SK-N-SH treated with all-trans-retinoic acid at 6 μM for 48 hours (cell line): Measurements from ENCODE around the gene RPL23.

Experiments
- ATAC-seq: fragments of 200-7000 bp; cut with Tn5 transposase; 3 replicates; pipeline ENCODE4 v1.9.1; 2020; ENCODE audit warnings: mild to moderate bottlenecking, moderate library complexity
- ARNTL ChIP-seq: fragments of 450-650 bp; formaldehyde crosslinking; IDR thresholded peaks from 2 replicates; pipeline ENCODE4 v1.5.0; 2020; ENCODE audit warnings: low read depth, mild to moderate bottlenecking, moderate library complexity, borderline replicate concordance
- BACH2 ChIP-seq: fragments of 250-450 bp; sonication (Bioruptor Pico); IDR thresholded peaks from 2 replicates; pipeline ENCODE4 v1.9.0; 2021; ENCODE audit warnings: mild to moderate bottlenecking, borderline replicate concordance
- CREB5 ChIP-seq: fragments of 250-450 bp; sonication (Bioruptor Pico); IDR thresholded peaks from 2 replicates; pipeline ENCODE4 v1.5.1; 2020; ENCODE audit warnings: low read depth, mild to moderate bottlenecking, moderate library complexity
- CSDC2 ChIP-seq: fragments of 250-450 bp; sonication (Bioruptor Pico); IDR thresholded peaks from 2 replicates; pipeline ENCODE4 v1.5.0; 2020; ENCODE audit warnings: mild to moderate bottlenecking, moderate library complexity
- CSRNP3 ChIP-seq: fragments of 250-450 bp; sonication (Bioruptor Pico); IDR thresholded peaks from 2 replicates; pipeline ENCODE4 v1.5.1; 2021; ENCODE audit warnings: mild to moderate bottlenecking, moderate library complexity
- ESRRG ChIP-seq: fragments of 250-450 bp; sonication (Bioruptor Pico); IDR thresholded peaks from 2 replicates; pipeline ENCODE4 v1.6.1; 2021; ENCODE audit warnings: mild to moderate bottlenecking
- GLIS3 ChIP-seq: fragments of 250-450 bp; sonication (Bioruptor Pico); IDR thresholded peaks from 2 replicates; pipeline ENCODE4 v1.5.0; 2020; ENCODE audit warnings: mild to moderate bottlenecking, moderate library complexity
- ISL1 ChIP-seq: fragments of 250-450 bp; sonication (Bioruptor Pico); IDR thresholded peaks from 2 replicates; pipeline ENCODE4 v2.1.2; 2022; ENCODE audit warnings: mild to moderate bottlenecking, moderate library complexity
- OSR1 ChIP-seq: fragments of 250-450 bp; sonication (Bioruptor Pico); IDR thresholded peaks from 2 replicates; pipeline ENCODE4 v1.8.0; 2022; ENCODE audit warnings: moderate library complexity, mild to moderate bottlenecking, inconsistent platforms
- PATZ1 ChIP-seq: fragments of 250-450 bp; sonication (Bioruptor Pico); IDR thresholded peaks from 2 replicates; pipeline ENCODE4 v1.8.0; 2020; ENCODE audit warnings: mild to moderate bottlenecking, moderate library complexity, borderline replicate concordance
- PPARA ChIP-seq: fragments of 250-450 bp; sonication (Bioruptor Pico); IDR thresholded peaks from 2 replicates; pipeline ENCODE4 v1.5.0; 2020; ENCODE audit warnings: mild to moderate bottlenecking, borderline replicate concordance
- RARB ChIP-seq: fragments of 250-450 bp; sonication (Bioruptor Pico); IDR thresholded peaks from 2 replicates; pipeline ENCODE4 v1.8.0; 2021; ENCODE audit warnings: mild to moderate bottlenecking, moderate library complexity
- SNAI2 ChIP-seq: fragments of 250-450 bp; sonication (Bioruptor Pico); IDR thresholded peaks from 2 replicates; pipeline ENCODE4 v1.5.0; 2020; ENCODE audit warnings: mild to moderate bottlenecking, moderate library complexity
- TCF4 ChIP-seq: fragments of 250-450 bp; sonication (Bioruptor Pico); IDR thresholded peaks from 2 replicates; pipeline ENCODE4 v1.8.0; 2021; ENCODE audit warnings: mild to moderate bottlenecking, moderate library complexity, borderline replicate concordance
- TOX ChIP-seq: fragments of 250-450 bp; sonication (Bioruptor Pico); IDR thresholded peaks from 2 replicates; pipeline ENCODE4 v1.8.0; 2021; ENCODE audit warnings: mild to moderate bottlenecking, moderate library complexity, borderline replicate concordance
- TSHZ2 ChIP-seq: fragments of 250-450 bp; sonication (Bioruptor Pico); IDR thresholded peaks from 2 replicates; pipeline ENCODE4 v1.5.0; 2020; ENCODE audit warnings: mild to moderate bottlenecking, moderate library complexity
- ZC3H10 ChIP-seq: fragments of 250-450 bp; sonication (Bioruptor Pico); IDR thresholded peaks from 2 replicates; pipeline ENCODE4 v1.5.1; 2021; ENCODE audit warnings: mild to moderate bottlenecking, moderate library complexity
- ZFP3 ChIP-seq: fragments of 250-450 bp; sonication (Bioruptor Pico); IDR thresholded peaks from 2 replicates; pipeline ENCODE4 v1.5.0; 2020; ENCODE audit warnings: mild to moderate bottlenecking, moderate library complexity
- ZFP30 ChIP-seq: fragments of 450-650 bp; formaldehyde crosslinking; IDR thresholded peaks from 2 replicates; pipeline ENCODE4 v1.5.0; 2022; ENCODE audit warnings: mild to moderate bottlenecking, moderate library complexity
- ZNF565 ChIP-seq: fragments of 450-650 bp; formaldehyde crosslinking; conservative IDR thresholded peaks from 2 replicates; pipeline ENCODE4 v1.5.0; 2020; ENCODE audit warnings: low read depth, mild to moderate bottlenecking, moderate library complexity
- ZNF70 ChIP-seq: fragments of 450-650 bp; formaldehyde crosslinking; IDR thresholded peaks from 2 replicates; pipeline ENCODE4 v1.5.0; 2020; ENCODE audit warnings: mild to moderate bottlenecking, moderate library complexity

The RPL23 gene

GRCh38 chr17:38873640-38874380 lies 20.3 kb upstream of the RPL23 start:
- TF ChIP-seq PATZ1 (CRISPR knock-in tag) = no peak
- TF ChIP-seq ZC3H10 (CRISPR knock-in tag) = no peak
- no peak for TF ChIP-seq RARB
- TF ChIP-seq ESRRG (CRISPR knock-in tag) = no peak
- no peak for TF ChIP-seq TOX (CRISPR knock-in tag)
- no peak for TF ChIP-seq ZFP30 (CRISPR knock-in tag)
- TF ChIP-seq CSDC2 (CRISPR knock-in tag) = no peak
- no peak for TF ChIP-seq SNAI2 (CRISPR knock-in tag)
- TF ChIP-seq ISL1 = no peak
- TF ChIP-seq OSR1 (CRISPR knock-in tag) = no peak
- TF ChIP-seq GLIS3 (CRISPR knock-in tag) = no peak
- TF ChIP-seq TCF4 = no peak
- no peak for TF ChIP-seq PPARA (CRISPR knock-in tag)
- TF ChIP-seq ZNF70 (CRISPR knock-in tag) = no peak
- no peak for TF ChIP-seq CREB5
- no peak for TF ChIP-seq ARNTL
- no peak for TF ChIP-seq ZNF565 (CRISPR knock-in tag)
- no peak for TF ChIP-seq BACH2 (CRISPR knock-in tag)
- no peak for ATAC-seq

GRCh38 chr17:38872671-38873385 lies 19.3 kb upstream of the RPL23 start:
- no peak for TF ChIP-seq ZNF70 (CRISPR knock-in tag)
- no peak for TF ChIP-seq SNAI2 (CRISPR knock-in tag)
- no peak for TF ChIP-seq ISL1
- no peak for TF ChIP-seq TSHZ2 (CRISPR knock-in tag)
- no peak for TF ChIP-seq TCF4
- no peak for TF ChIP-seq CREB5
- TF ChIP-seq ZFP30 (CRISPR knock-in tag) = no peak
- no peak for TF ChIP-seq PPARA (CRISPR knock-in tag)
- TF ChIP-seq RARB = no peak
- no peak for TF ChIP-seq CSDC2 (CRISPR knock-in tag)
- no peak for TF ChIP-seq ZFP3 (CRISPR knock-in tag)
- ATAC-seq = no peak

- ATAC-seq = no peak
- TF ChIP-seq ISL1 (no peak), CSRNP3 (CRISPR knock-in tag) (no peak), PATZ1 (CRISPR knock-in tag) (no peak), ZFP30 (CRISPR knock-in tag) (no peak), ZNF70 (CRISPR knock-in tag) (no peak), SNAI2 (CRISPR knock-in tag) (no peak), ZNF565 (CRISPR knock-in tag) (no peak), TSHZ2 (CRISPR knock-in tag) (no peak), ZC3H10 (CRISPR knock-in tag) (no peak), ZFP3 (CRISPR knock-in tag) (no peak), RARB (no peak), GLIS3 (CRISPR knock-in tag) (no peak), BACH2 (CRISPR knock-in tag) (no peak), ARNTL (no peak), TOX (CRISPR knock-in tag) (no peak)
Measured at GRCh38 chr17:38872027-38872511, 18.5 kb upstream of the RPL23 start.
